ENCODE results near the gene TSEN54.

- TF ChIP-seq CTCF (IDR thresholded peaks at IDR 0.05; ENCODE audit: low read length): no peak
- TF ChIP-seq EZH2phosphoT487 (IDR thresholded peaks at IDR 0.05; ENCODE audit: low read length): no peak
- no peak for TF ChIP-seq EZH2 (optimal IDR thresholded peaks at IDR 0.05; ENCODE audit: low read depth, low read length)
Observed at GRCh38 chr17:75506888-75507287, 9.4 kb upstream of the TSEN54 start.

Measured in MM.1S (cell line).